DOHH2 (cell line): ENCODE measurements around the gene DERA.
"Not testable (repeated sequence)": the region's sequence is repeated elsewhere in the genome, so short reads cannot be mapped to it uniquely, and the experiment has no call there.

Source experiments
- H3F3A ChIP-seq: fragments of 200-600 bp; sonication (generic), shearing (Covaris generic); 2 replicates; pipeline ENCODE4 v1.6.0; 2016; ENCODE audit warnings: antibody characterized with exemption, mild to moderate bottlenecking; ENCODE audit not compliant: control insufficient read depth, insufficient read depth
- H3K27ac ChIP-seq: fragments of 200-600 bp; sonication (generic); 2 replicates; pipeline ENCODE4 v1.5.1; 2014; ENCODE audit warnings: low read depth, mild to moderate bottlenecking, low read length, moderate library complexity
- H3K27me3 ChIP-seq: fragments of 200-600 bp; sonication (generic); 2 replicates; pipeline ENCODE4 v1.6.1; 2014; ENCODE audit warnings: mild to moderate bottlenecking, low read length, mixed read lengths; ENCODE audit not compliant: control insufficient read depth
- H3K36me3 ChIP-seq: fragments of 200-600 bp; sonication (generic); 2 replicates; pipeline ENCODE4 v1.6.1; 2014; ENCODE audit warnings: mild to moderate bottlenecking, low read length, moderate library complexity, mixed read lengths; ENCODE audit not compliant: control insufficient read depth
- H3K4me1 ChIP-seq: fragments of 200-600 bp; sonication (generic); 2 replicates; pipeline ENCODE4 v1.6.1; 2014; ENCODE audit warnings: mild to moderate bottlenecking, low read length, mixed read lengths; ENCODE audit not compliant: control insufficient read depth
- H3K4me2 ChIP-seq: fragments of 200-600 bp; sonication (generic); 2 replicates; pipeline ENCODE4 v1.6.0; 2014; ENCODE audit warnings: mild to moderate bottlenecking, low read length, moderate library complexity
- H3K4me3 ChIP-seq: fragments of 200-600 bp; sonication (generic); 2 replicates; pipeline ENCODE4 v1.5.1; 2014; ENCODE audit warnings: mild to moderate bottlenecking, low read length, mixed read lengths
- H3K79me2 ChIP-seq: fragments of 200-600 bp; sonication (generic); 2 replicates; pipeline ENCODE4 v1.6.1; 2014; ENCODE audit warnings: mild to moderate bottlenecking, low read length, mixed read lengths; ENCODE audit not compliant: control insufficient read depth
- H3K9me2 ChIP-seq: fragments of 200-600 bp; sonication (generic); replicated peaks from 2 replicates; pipeline ENCODE4 v1.6.1; 2014; ENCODE audit warnings: mild to moderate bottlenecking, low read length, mixed read lengths; ENCODE audit not compliant: control insufficient read depth
- H3K9me3 ChIP-seq: fragments of 200-600 bp; sonication (generic); 2 replicates; pipeline ENCODE4 v1.6.1; 2014; ENCODE audit warnings: antibody characterized with exemption, low read length, mixed read lengths; ENCODE audit not compliant: control insufficient read depth, insufficient read depth
- H4K20me1 ChIP-seq: fragments of 200-600 bp; sonication (generic); 2 replicates; pipeline ENCODE4 v1.6.0; 2014; ENCODE audit warnings: low read depth, mild to moderate bottlenecking, antibody characterized with exemption, low read length, moderate library complexity; ENCODE audit not compliant: control insufficient read depth, insufficient read depth
- EZH2phosphoT487 ChIP-seq: fragments of 200-600 bp; sonication (generic); IDR thresholded peaks from 2 replicates; pipeline ENCODE4 v1.6.1; 2017; ENCODE audit warnings: borderline replicate concordance, mild to moderate bottlenecking, antibody characterized with exemption, low read length, moderate library complexity, mixed read lengths
- TF ChIP-seq, protein P1 (sequence below): fragments of 200-600 bp; sonication (generic); IDR thresholded peaks from one replicate; pipeline ENCODE4 v1.5.1; 2014; ENCODE audit warnings: antibody characterized with exemption, mild to moderate bottlenecking, low read depth, low read length; ENCODE audit not compliant: poor library complexity, severe bottlenecking

The DERA gene

GRCh38 chr12:16048511-16048910 lies 137.4 kb downstream of the DERA start:
- no peak overlapping the region for H3K27ac ChIP-seq
- no peaks in the 10 kb centered on the region for H3K9me2 ChIP-seq
- no peak overlapping the region for H3K4me3 ChIP-seq
- H4K20me1 ChIP-seq, result no peaks in the 10 kb centered on the region
- H3K27me3 ChIP-seq, result no peaks in the 10 kb centered on the region
- H3K4me2 ChIP-seq, result no peak overlapping the region
- no peaks in the 10 kb centered on the region for H3K9me3 ChIP-seq
- H3F3A ChIP-seq, result no peaks in the 10 kb centered on the region
- no peaks in the 10 kb centered on the region for H3K79me2 ChIP-seq
- no peak for TF ChIP-seq EZH2phosphoT487
- TF ChIP-seq, protein P1, sequence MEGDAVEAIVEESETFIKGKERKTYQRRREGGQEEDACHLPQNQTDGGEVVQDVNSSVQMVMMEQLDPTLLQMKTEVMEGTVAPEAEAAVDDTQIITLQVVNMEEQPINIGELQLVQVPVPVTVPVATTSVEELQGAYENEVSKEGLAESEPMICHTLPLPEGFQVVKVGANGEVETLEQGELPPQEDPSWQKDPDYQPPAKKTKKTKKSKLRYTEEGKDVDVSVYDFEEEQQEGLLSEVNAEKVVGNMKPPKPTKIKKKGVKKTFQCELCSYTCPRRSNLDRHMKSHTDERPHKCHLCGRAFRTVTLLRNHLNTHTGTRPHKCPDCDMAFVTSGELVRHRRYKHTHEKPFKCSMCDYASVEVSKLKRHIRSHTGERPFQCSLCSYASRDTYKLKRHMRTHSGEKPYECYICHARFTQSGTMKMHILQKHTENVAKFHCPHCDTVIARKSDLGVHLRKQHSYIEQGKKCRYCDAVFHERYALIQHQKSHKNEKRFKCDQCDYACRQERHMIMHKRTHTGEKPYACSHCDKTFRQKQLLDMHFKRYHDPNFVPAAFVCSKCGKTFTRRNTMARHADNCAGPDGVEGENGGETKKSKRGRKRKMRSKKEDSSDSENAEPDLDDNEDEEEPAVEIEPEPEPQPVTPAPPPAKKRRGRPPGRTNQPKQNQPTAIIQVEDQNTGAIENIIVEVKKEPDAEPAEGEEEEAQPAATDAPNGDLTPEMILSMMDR, result no peak
- H3K4me1 ChIP-seq, result no peaks in the 10 kb centered on the region
- H3K36me3 ChIP-seq, result no peaks in the 10 kb centered on the region

- Histone ChIP-seq H3K27ac (no peak overlapping the region), H3K9me2 (no peaks in the 10 kb centered on the region)
- no peak for TF ChIP-seq EZH2phosphoT487
- TF ChIP-seq, protein P1, result no peak
These were observed 145.8 kb downstream of the DERA start for GRCh38 chr12:16056910-16057309.

DNA sequence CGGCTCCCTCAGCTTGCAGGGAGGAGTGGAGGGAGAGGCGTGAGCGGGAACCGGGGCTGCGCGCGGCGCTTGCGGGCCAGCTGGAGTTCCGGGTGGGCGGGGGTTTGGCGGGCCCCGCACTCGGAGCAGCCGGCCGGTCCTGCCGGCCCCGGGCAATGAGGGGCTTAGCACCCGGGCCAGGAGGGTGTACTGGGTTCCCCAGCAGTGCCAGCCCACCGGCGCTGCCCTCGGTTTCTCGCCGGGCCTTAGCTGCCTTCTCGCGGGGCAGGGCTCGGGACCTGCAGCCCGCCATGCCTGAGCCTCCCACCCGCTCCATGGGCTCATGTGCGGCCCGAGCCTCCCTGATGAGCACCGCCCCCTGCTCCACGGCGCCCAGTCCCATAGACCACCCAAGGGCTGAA lies 146.2 kb downstream of the DERA start:
- not testable (repeated sequence) for H3K4me2 ChIP-seq, H3K27ac ChIP-seq, H3K4me3 ChIP-seq, H3K36me3 ChIP-seq, H3K4me1 ChIP-seq, H3K79me2 ChIP-seq, H3K9me2 ChIP-seq, H3F3A ChIP-seq, H4K20me1 ChIP-seq, H3K9me3 ChIP-seq, H3K27me3 ChIP-seq

More at GRCh38 chr12:16056910-16057309, 145.8 kb downstream of the DERA start:
- Histone ChIP-seq H3K27me3 (no peaks in the 10 kb centered on the region), H3K4me1 (no peaks in the 10 kb centered on the region), H3K4me3 (no peak overlapping the region), H3K36me3 (no peaks in the 10 kb centered on the region), H3K79me2 (no peaks in the 10 kb centered on the region), H3F3A (no peaks in the 10 kb centered on the region), H4K20me1 (no peaks in the 10 kb centered on the region), H3K4me2 (no peak overlapping the region), H3K9me3 (no peaks in the 10 kb centered on the region)

DNA sequence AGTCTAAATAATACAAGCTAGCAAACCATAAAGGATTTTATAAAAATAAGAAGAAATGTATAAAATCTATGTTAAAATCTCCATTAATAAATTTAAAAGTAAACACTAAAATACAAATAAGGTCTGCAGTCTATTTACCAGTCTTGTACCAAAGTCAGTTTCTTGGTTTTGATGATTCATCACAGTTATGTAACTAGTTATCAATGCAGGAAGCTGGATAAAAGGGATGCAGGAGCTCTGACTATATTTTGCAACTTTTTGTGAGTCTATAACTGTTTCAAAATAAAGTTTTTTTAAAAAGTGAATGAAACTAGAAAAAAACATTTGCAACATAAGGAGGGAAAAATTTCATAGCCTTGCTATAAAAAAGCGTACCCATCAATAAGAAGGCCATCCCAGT lies 151.5 kb downstream of the DERA start:
- H3K36me3 ChIP-seq, result no peaks in the 10 kb centered on the region
- no peaks in the 10 kb centered on the region for H4K20me1 ChIP-seq
- no peak overlapping the region for H3K27ac ChIP-seq
- TF ChIP-seq, protein P1, result no peak
- no peak for TF ChIP-seq EZH2phosphoT487
- H3K9me3 ChIP-seq, result no peaks in the 10 kb centered on the region
- peaks cover 3% of the 10 kb centered on the region; the same call in 1 of the 2 replicates for H3K4me1 ChIP-seq
- no peaks in the 10 kb centered on the region for H3K79me2 ChIP-seq
- H3F3A ChIP-seq, result no peaks in the 10 kb centered on the region
- no peaks in the 10 kb centered on the region for H3K9me2 ChIP-seq
- no peak overlapping the region for H3K4me3 ChIP-seq
- H3K4me2 ChIP-seq, result no peak overlapping the region
- no peaks in the 10 kb centered on the region for H3K27me3 ChIP-seq
